Thyroid gland (tissue), 4 donors: ENCODE measurements around the gene DPP6.

ENCODE experiments used
- CTCF ChIP-seq, 6 experiments: fragments of 200-600 bp in 3 of 6; fragments of 450-650 bp in 3 of 6; sonication (generic) in 3 of 6; IDR thresholded peaks; one replicate each; pipeline ENCODE4 v1.5.1; 2016 to 2019; ENCODE audit warnings: antibody characterized with exemption in 6 of 6, mild to moderate bottlenecking in 2 of 6, inconsistent platforms in 1 of 6, moderate library complexity in 1 of 6
- POLR2A ChIP-seq, 2 donors: fragments of 450-650 bp; IDR thresholded peaks; one replicate each; pipeline ENCODE4 v1.6.1; 2017; ENCODE audit warnings: antibody characterized with exemption in 2 of 2, mild to moderate bottlenecking in 2 of 2, moderate library complexity in 1 of 2

- TF ChIP-seq CTCF (IDR thresholded peaks at IDR 0.05), result peak in 2 of 6 experiments; percentile 56
- no peak for TF ChIP-seq POLR2A (IDR thresholded peaks at IDR 0.05)
Measured at GRCh38 chr7:154794147-154794780, 742.1 kb downstream of the DPP6 start.
